Motor neuron (in vitro differentiated cells): Measurements from ENCODE around the gene PLCB1. TPM values are rescaled to one million over a fixed set of nuclear protein-coding genes. Genes with fewer than 3 reads are reported as not detected.
"Not testable (repeated sequence)": the region's sequence is repeated elsewhere in the genome, so short reads cannot be mapped to it uniquely, and the experiment has no call there.

Experiments
- ATAC-seq, 8 experiments: fragments of 200-7000 bp; cut with Tn5 transposase; replicated peaks in 6 of 8; 2 replicates each; pipeline ENCODE4 v1.8.0; 2021; ENCODE audit warnings: mild to moderate bottlenecking in 8 of 8, moderate library complexity in 8 of 8
- H3K27ac ChIP-seq, 2 donors: fragments of 250-450 bp; sonication (Bioruptor Pico); 2 replicates each; pipeline ENCODE4 v1.9.0; 2021; ENCODE audit warnings: antibody characterized with exemption in 2 of 2, mild to moderate bottlenecking in 2 of 2, moderate library complexity in 1 of 2
- H3K4me1 ChIP-seq, 2 donors: fragments of 250-450 bp; sonication (Bioruptor Pico); replicated peaks in 1 of 2; 2 replicates each; pipeline ENCODE4 v1.6.1; 2021; ENCODE audit warnings: antibody characterized with exemption in 2 of 2, mild to moderate bottlenecking in 2 of 2, moderate library complexity in 1 of 2
- H3K4me3 ChIP-seq, 5 donors: fragments of 250-450 bp; sonication (Bioruptor Pico); 2 replicates each; pipeline ENCODE4 v1.9.0; 2021; ENCODE audit warnings: antibody characterized with exemption in 5 of 5, mild to moderate bottlenecking in 5 of 5, moderate library complexity in 4 of 5
- WGBS, 10 experiments: fragments of 450-650 bp; shearing (Covaris generic); methylation state at CpG; one replicate each; pipeline ENCODE4 v1.0.0; 2022; 5-methylcytosine and 5-hydroxymethylcytosine counted together
- in situ Hi-C, 9 experiments: fragments of 400-800 bp; cut with MboI; loops; one replicate each; pipeline ENCODE4 v1.15.0; 2021; ENCODE audit warnings: low sequenced_read_pairs in 9 of 9, low pct_unique_long_range_greater_than_20kb in 2 of 9; ENCODE audit not compliant: unreplicated experiment in 9 of 9
- total RNA-seq, 8 experiments: library from RNA; unstranded; fragments of 300-600 nt; gene quantifications; 2 replicates each; pipeline versions ENCODE4 v1.2.3 to v1.2.4, GENCODE V29; 2022

Gene PLCB1
- total RNA-seq, 8 experiments from 2014 or later: 7.7 to 65.5 (median 36.2) TPM

DNA sequence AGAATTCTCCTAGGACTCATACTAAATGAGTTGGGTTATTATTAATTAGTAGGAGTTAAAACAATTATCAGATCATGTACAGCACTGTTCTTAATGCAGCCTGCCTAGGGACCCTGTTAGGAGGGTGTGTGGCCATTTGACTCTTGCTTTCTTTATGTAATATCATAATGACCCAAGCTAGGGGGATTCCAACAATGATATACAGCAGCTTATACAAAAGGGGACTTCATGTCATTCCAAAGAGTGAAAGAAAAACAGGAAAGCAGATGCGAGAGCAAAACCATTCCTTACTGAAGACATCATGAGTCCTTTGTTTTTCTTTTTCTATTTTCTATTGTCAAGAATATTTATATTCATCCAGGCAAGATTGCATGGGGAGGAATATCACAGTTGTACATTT, 455.2 kb downstream of the PLCB1 start:
- WGBS, 10 experiments: 20 to 90% (median 76%) methylated on average over 1 of the region's 1 CpG; no CpG with 5 or more reads in 4 of the 10 experiments
- no peak overlapping the region for H3K4me3 ChIP-seq
- H3K27ac ChIP-seq: no peak overlapping the region
- in situ Hi-C loops: no loop called here
- no peak for ATAC-seq
- H3K4me1 ChIP-seq: peaks cover 9 to 13% of the 10 kb centered on the region in 2 donors

DNA sequence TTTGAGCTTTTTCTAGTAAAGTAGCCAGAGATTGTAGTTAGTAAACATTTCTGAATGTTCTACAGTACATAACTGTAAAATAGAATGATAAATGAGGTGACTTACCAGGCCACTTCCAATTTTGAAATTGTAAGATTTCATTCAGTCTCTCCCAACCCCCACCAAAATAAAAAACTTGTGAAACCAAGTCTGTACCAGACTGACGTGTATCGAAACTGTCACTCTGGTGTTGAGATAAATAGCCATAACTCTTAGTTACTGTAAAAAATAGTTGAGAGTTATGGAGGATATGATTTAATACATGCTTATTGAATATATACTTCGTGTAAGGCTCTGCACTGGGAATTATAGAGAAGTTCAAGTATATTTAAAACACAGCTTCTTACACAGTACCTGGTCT, 455.7 kb downstream of the PLCB1 start:
- 67 to 94% (median 85%) methylated on average over 1 to 3 of the region's 3 CpGs; no CpG with 5 or more reads in 2 of the 10 experiments for WGBS, 10 experiments
- no peak for ATAC-seq
- in situ Hi-C loops: no loop called here
- H3K4me3 ChIP-seq: no peak overlapping the region
- no peak overlapping the region for H3K27ac ChIP-seq
- peaks cover 9 to 10% of the 10 kb centered on the region in 2 donors for H3K4me1 ChIP-seq

DNA sequence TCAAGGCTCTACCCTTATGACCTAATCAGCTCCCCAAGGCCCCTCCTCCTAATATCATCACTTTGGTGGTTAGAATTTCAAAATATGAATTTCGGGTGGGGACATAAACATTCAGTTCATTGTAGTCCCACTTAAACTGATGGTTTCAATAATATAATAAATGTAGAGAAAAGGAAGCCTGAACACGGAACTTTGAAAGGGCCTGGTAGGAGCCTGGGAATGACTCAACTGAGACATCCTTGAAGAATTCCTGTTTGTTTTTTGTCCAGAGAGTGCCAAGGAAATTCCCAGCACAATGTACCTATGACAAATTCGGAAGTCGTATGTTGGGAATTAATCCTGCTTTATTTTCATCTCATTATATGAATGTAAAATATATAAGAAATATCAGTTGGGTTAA, 457.9 kb downstream of the PLCB1 start:
- Histone ChIP-seq H3K4me3 (no peak overlapping the region), H3K27ac (no peak overlapping the region), H3K4me1 (peaks cover 4 to 9% of the 10 kb centered on the region in 2 donors)
- in situ Hi-C loops: no loop called here
- WGBS, 10 experiments: 51 to 100% (median 87%) methylated on average over 1 to 4 of the region's 4 CpGs
- ATAC-seq: no peak

DNA sequence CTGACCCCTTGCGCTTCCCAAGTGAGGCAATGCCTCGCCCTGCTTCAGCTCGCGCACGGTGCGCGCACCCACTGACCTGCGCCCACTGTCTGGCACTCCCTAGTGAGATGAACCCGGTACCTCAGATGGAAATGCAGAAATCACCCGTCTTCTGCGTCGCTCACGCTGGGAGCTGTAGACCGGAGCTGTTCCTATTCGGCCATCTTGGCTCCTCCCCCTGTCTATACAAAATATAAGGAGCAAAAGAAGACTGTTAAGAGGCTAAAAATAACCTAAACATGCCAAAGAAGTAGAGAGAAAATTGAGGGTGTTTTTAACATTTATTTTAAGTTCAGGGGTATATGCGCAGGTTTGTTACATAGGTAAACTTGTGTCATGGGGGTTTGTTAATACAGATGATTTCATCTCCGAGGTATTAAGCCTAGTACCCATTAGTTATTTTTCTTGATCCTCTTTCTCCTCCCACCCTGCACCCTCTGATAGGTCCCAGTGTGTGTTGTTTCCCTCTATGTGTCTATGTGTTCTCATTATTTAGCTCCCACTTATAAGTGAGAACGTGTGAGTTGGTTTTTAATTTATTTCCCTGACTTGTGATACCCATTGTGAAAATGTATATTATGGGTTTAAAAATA, 469.0 kb downstream of the PLCB1 start:
- 12 to 100% (median 44%) methylated on average over 1 to 3 of the region's 18 CpGs; no CpG with 5 or more reads in 1 of the 10 experiments for WGBS, 10 experiments
- H3K4me3 ChIP-seq: peak overlapping the region; percentile 27 to 99 (median 45)
- peak overlapping the region; percentile 69 to 99 for H3K27ac ChIP-seq
- peak in 5 of 8 experiments; percentile 62 to 83 (median 80) for ATAC-seq
- H3K4me1 ChIP-seq, in situ Hi-C loops: not testable (repeated sequence)

GRCh38 chr20:8601542-8601912, 469.5 kb downstream of the PLCB1 start:
- Histone ChIP-seq H3K27ac (peak overlapping the region in 1 of 2 donors; percentile 99), H3K4me1 (peaks cover 3 to 6% of the 10 kb centered on the region in 2 donors), H3K4me3 (peak overlapping the region; percentile 27 to 99 (median 45))
- peak in 4 of 8 experiments; percentile 54 to 75 (median 68) for ATAC-seq
- in situ Hi-C loops: no loop called here
- WGBS, 10 experiments: 43 to 100% (median 93%) methylated on average over 1 of the region's 1 CpG

- in situ Hi-C loops: no loop called here
- WGBS, 10 experiments: 39 to 100% (median 83%) methylated on average over 1 to 3 of the region's 3 CpGs; no CpG with 5 or more reads in 1 of the 10 experiments
- peak in 2 of 8 experiments; percentile 69 to 73 for ATAC-seq
- no peak overlapping the region for H3K27ac ChIP-seq
- peaks cover 3 to 6% of the 10 kb centered on the region in 2 donors for H3K4me1 ChIP-seq
- H3K4me3 ChIP-seq: no peak overlapping the region
Observed at GRCh38 chr20:8602389-8603116, 470.5 kb downstream of the PLCB1 start.

DNA sequence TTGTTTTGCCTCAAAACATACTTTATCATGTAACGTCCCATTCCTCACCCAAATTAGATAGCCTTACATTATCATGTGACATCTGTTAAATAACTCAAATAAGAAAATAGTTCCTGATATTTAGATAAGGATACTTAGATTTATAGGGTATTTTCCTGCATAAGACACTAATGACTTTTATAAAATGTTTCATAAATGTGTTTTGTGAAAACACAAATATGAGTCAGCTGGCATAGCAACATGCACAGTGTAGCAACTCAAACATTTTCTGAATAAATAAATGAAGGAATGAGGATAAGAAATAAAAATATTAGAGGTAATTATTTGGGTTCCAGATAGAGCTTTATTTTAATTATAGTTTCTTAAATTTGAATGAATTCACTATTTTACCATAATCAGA, 476.4 kb downstream of the PLCB1 start:
- H3K4me1 ChIP-seq: no peaks in the 10 kb centered on the region
- H3K27ac ChIP-seq: no peak overlapping the region
- WGBS, 10 experiments: 50 to 100% (median 100%) methylated on average over 1 of the region's 1 CpG; no CpG with 5 or more reads in 4 of the 10 experiments
- no peak for ATAC-seq
- in situ Hi-C loops: no loop called here
- no peak overlapping the region for H3K4me3 ChIP-seq

- ATAC-seq: peak in 2 of 8 experiments; percentile 50 to 64
- Histone ChIP-seq H3K4me3 (no peak overlapping the region), H3K4me1 (no peaks in the 10 kb centered on the region), H3K27ac (no peak overlapping the region)
- in situ Hi-C loops: no loop called here
Observed at GRCh38 chr20:8616792-8617191, 484.7 kb downstream of the PLCB1 start.

- no peak overlapping the region for H3K4me3 ChIP-seq
- 17 to 100% (median 60%) methylated on average over 1 to 3 of the region's 3 CpGs; no CpG with 5 or more reads in 1 of the 10 experiments for WGBS, 10 experiments
- ATAC-seq: peak in 1 of 8 experiments; percentile 37
- no peaks in the 10 kb centered on the region for H3K4me1 ChIP-seq
- no peak overlapping the region for H3K27ac ChIP-seq
- in situ Hi-C loops: no loop called here
Observed at GRCh38 chr20:8621001-8621400, 488.9 kb downstream of the PLCB1 start.

DNA sequence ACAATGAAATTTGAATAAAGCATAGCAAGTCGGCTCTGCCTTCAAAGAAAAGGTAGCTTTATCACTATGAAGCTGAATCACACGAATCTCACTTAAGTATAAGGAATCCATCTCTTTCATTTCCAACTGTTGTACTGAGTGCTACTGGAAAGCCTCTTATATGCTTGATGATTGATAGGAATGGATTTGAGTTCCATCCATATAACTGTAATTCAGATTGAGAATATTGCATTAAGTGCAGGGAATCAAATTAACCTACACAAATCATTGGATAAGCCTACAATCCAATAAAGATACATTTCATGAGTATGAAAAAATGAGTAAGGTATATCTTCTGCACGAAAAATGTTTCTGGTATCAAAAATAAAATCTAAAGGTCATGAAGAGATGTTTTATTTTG, 492.0 kb downstream of the PLCB1 start:
- in situ Hi-C loops: no loop called here
- 53 to 100% (median 83%) methylated on average over 1 to 3 of the region's 3 CpGs for WGBS, 10 experiments
- H3K27ac ChIP-seq: no peak overlapping the region
- H3K4me1 ChIP-seq: peaks cover 0 to 2% of the 10 kb centered on the region in 2 donors
- no peak for ATAC-seq
- no peak overlapping the region for H3K4me3 ChIP-seq

DNA sequence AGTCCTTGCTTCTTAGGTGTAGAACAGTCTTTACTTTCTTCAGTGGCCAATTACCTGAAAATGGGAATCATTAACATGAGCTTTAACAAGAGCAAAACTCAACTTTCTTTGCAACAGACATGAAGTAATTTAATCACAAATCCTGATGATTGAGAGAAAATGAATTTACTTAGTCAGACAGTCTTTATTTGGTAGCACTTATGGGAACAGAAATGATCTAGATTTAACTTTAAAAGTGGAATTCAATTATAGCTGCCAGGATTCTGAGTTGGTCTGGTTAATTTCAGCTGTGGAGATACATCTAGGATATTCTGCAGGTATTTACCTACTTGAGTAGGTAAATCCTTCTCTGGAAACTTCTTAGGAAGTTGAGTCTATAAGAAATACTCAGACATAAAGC, 492.6 kb downstream of the PLCB1 start:
- no peak for ATAC-seq
- in situ Hi-C loops: no loop called here
- H3K4me3 ChIP-seq: no peak overlapping the region
- H3K27ac ChIP-seq: no peak overlapping the region
- H3K4me1 ChIP-seq: peaks cover 0 to 2% of the 10 kb centered on the region in 2 donors

DNA sequence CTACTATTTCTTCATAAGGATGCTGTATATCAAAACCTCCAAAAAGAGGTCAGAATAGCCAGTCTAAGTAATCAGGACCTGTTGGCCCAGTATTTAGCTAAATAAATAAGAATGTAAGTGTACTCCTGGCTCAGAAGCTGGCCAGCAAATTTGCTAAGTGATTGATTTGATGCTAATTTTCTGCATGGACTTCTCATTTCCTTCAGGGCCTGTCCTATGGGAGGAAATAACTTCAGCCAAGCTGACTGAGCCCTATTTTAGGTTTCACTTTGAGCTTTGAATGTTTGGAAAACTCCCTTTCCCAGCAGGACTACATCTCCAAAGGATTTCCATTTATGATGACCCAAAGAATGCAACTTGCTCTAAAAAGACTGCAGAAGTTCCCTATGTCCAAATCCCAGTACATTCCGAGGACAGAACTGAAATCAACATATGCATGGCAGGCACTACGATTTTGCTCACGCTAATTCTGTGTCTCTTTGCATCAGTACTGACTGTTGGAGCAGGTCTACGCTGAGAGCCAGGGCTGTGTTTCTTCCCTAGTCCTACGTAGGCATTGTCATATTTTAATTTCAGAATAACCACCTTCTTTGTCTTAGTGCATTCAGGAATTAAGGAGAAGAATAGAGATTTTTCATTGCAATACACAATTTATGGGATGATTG, 495.4 kb downstream of the PLCB1 start:
- peak in 3 of 8 experiments; percentile 96 to 98 (median 96) for ATAC-seq

GRCh38 chr20:8631271-8631670, 499.2 kb downstream of the PLCB1 start:
- Histone ChIP-seq H3K4me1 (peaks cover 0 to 2% of the 10 kb centered on the region in 2 donors), H3K27ac (no peak overlapping the region), H3K4me3 (no peak overlapping the region)
- 63 to 100% (median 90%) methylated on average over 1 of the region's 1 CpG; no CpG with 5 or more reads in 3 of the 10 experiments for WGBS, 10 experiments
- no peak for ATAC-seq
- in situ Hi-C loops: no loop called here

More for the DNA sequence above, 495.4 kb downstream of the PLCB1 start:
- peaks cover 0 to 2% of the 10 kb centered on the region in 2 donors for H3K4me1 ChIP-seq
- 0 to 80% (median 45%) methylated on average over 1 to 5 of the region's 5 CpGs; no CpG with 5 or more reads in 2 of the 10 experiments for WGBS, 10 experiments
- H3K4me3 ChIP-seq: no peak overlapping the region
- in situ Hi-C loops: no loop called here
- no peak overlapping the region for H3K27ac ChIP-seq
